ENCODE results near the gene PDGFB.

PDGFB gene

DNA sequence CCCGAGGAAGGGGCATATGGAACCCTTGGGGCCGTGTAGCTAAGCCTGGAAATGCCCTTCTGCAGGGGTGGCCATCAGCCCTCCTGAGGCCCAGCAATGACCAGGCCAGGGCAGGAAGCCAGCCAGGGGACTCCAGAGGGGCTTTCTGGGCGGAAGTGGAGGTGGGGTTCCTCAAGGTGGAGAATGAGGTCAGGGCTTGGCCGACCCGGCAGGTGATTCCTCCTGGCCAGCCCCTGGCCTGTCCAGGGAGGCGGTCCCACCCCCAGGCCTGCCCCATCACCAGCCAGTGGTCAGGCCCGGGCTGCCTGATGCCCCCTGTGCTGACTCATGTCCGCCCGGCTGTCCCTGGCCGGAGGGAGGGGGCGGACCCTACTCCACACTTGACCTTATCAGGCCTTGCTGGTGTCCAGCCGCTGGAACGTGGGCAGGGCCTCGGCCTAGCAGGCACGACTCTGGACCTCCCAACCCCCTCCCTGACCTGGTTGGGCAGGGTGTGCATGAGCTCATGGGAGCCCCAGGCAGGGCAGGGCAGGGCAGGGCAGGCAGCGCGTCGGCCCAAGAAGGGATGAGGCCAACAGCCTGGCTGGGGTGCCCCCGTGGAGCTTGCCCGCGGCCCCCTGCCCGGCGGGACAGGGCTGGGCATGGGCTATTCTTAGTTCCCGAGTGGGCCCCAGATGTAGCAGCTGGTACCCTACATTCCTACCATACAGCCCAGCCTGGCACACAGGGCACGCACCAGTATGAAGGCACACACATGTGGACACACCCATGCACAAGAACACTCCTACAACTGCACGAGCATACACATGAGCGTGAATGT lies 38.8 kb upstream of the PDGFB start:
- Mint-ChIP-seq H3K27me3 (peaks cover 52% of the 10 kb centered on the region), H3K9me3 (no peaks in the 10 kb centered on the region), H3K36me3 (no peaks in the 10 kb centered on the region), H3K4me3 (no peak overlapping the region), H3K27ac (no peak overlapping the region), H3K4me1 (no peaks in the 10 kb centered on the region)
- CTCF ChIA-PET = interaction anchor here (0.9 kb wide), 1 partner anchor 35 kb away, joined by 3 read pairs; no protein-coding TSS in a partner anchor
- DNase-seq = no peak

DNA sequence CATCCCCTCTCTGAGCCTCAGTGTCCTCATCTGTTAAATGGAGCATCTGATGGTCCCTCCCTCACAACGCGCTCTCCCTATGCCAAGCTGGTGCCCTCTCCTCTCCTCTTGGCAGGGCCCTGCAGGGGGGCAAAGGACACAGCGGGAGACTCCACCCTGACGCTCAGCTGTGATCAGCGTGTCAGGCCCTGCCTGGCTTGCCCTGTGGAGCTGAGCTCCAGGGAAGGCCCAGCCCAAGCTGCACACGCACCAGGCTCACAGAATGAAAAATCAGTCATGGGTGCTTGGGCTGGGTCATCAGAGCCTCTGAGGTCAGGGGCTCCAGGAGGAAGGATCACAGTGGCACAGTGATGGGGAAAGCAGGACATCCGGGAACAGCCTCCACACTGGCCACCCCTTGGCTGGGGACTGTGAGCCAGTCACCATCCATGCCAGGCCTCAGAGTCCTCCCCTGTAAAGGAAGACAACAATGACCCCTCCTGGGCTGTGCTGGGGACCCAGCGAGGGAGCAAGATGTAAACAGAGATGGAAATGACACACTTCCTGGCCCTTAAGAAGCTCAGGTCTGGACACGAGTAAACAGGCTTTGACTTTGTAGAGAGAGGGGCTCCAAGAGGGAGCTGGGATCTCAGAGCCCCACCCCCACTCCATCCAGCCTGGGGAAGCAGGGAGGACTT lies 38.0 kb upstream of the PDGFB start:
- Mint-ChIP-seq H3K9me3 (no peaks in the 10 kb centered on the region), H3K4me1 (no peaks in the 10 kb centered on the region), H3K4me3 (no peak overlapping the region), H3K36me3 (no peaks in the 10 kb centered on the region), H3K27me3 (peaks cover 54% of the 10 kb centered on the region), H3K27ac (no peak overlapping the region)
- no peak for DNase-seq
- CTCF ChIA-PET = interaction anchor here (0.9 kb wide), 1 partner anchor 36 kb away, joined by 3 read pairs; no protein-coding TSS in a partner anchor

DNA sequence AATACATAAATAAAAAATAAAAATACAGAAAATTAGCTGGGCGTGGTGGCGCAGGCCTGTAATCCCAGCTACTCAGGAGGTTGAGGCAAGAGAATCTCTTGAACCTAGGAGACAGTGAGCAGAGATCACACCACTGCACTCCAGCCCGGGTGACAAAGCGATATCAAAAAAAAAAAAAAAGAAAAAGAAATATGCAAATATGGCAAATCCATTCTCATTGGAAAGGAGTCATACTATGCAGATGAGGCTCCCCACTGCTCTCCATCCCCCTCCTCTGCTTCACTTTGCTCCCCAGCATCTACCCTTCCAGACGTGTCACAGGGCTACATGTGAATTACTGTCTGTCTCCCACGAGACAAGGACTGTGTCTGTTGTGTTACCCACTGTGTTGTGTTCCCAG lies 36.3 kb upstream of the PDGFB start:
- no peaks in the 10 kb centered on the region for H3K4me1 Mint-ChIP-seq
- peaks cover 4% of the 10 kb centered on the region for H3K9me3 Mint-ChIP-seq
- H3K4me3 Mint-ChIP-seq = no peak overlapping the region
- DNase-seq = no peak
- H3K27ac Mint-ChIP-seq = no peak overlapping the region
- CTCF ChIA-PET = no interaction called here
- H3K27me3 Mint-ChIP-seq = peaks cover 56% of the 10 kb centered on the region
- H3K36me3 Mint-ChIP-seq = no peaks in the 10 kb centered on the region

DNA sequence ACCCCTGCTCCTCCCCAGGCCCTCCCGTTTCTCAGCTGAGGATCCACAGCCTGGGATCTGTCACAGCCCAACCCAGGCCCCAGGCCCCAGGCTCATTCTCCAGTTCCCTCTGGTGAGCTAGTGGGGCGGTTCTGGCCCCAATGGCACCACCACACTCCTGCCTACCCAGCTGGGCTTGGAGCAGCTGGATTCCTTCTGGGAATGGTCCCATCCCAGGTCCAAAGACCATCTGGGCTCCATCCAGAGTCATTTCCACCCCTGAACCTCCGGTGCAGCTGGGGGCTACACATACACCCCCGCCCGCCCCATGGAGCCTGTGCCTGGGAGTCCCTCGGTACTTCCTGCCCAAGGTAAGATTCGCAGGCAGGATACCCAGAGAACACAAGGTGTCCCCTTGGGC lies 35.5 kb upstream of the PDGFB start:
- H3K4me3 Mint-ChIP-seq = no peak overlapping the region
- DNase-seq = no peak
- peaks cover 4% of the 10 kb centered on the region for H3K9me3 Mint-ChIP-seq
- H3K27ac Mint-ChIP-seq = no peak overlapping the region
- peaks cover 58% of the 10 kb centered on the region for H3K27me3 Mint-ChIP-seq
- H3K4me1 Mint-ChIP-seq = no peaks in the 10 kb centered on the region
- CTCF ChIA-PET = no interaction called here
- H3K36me3 Mint-ChIP-seq = no peaks in the 10 kb centered on the region

DNA sequence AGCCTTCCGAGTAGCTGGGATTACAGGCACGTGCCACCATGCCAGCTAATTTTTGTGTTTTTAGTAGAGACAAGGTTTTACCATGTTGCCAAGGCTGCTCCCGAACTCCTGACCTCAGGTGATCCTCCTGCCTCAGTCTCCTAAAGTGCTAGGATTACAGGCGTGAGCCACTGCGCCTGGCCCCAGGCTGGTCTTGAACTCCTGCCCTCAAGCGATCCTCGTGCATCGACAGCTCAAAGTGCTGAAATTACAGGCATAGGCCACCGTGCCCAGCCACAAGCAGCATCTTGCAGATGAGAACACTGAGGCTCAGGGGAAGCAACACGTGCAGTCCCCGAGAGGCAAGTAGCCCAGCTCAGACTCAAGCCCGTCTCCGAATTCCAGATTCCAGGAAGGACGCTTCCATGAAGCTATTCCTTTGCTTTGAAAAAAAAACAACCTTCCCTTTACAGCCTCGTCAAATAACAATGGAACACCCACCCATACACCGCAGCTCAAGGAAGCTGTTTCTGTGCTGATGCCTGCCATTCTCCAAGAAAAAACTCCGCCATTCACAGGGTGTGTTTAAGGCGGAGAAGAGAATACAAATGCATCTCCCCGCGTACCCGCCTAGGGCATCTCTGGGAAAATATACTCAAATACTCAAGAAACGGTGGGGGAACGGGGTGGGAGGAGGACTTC lies 34.5 kb upstream of the PDGFB start:
- Mint-ChIP-seq H3K27ac (no peak overlapping the region), H3K9me3 (peaks cover 4% of the 10 kb centered on the region), H3K4me3 (no peak overlapping the region), H3K36me3 (no peaks in the 10 kb centered on the region), H3K4me1 (no peaks in the 10 kb centered on the region), H3K27me3 (peaks cover 58% of the 10 kb centered on the region)
- no peak for DNase-seq
- CTCF ChIA-PET = no interaction called here

DNA sequence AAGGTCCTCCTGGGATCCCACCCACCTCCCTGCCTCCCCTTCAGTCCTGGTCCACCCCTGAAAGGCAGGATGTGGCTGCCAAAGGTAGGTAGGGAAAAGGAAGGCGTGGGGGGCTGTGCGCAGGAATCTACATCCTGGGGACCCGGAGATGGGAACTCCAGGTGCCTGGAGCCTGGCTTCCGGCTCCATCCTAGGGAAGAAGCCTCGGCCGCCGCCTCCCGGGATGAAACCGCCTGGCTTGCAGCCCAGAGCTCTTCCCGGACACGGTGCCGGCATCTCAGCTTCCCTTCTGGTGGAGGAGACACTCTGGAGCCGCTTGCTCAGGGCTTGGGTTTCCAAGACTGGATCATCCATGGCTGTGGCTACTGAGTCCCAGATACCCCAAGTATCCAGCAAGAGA lies 33.3 kb upstream of the PDGFB start:
- H3K36me3 Mint-ChIP-seq = no peaks in the 10 kb centered on the region
- no peak overlapping the region for H3K4me3 Mint-ChIP-seq
- H3K27me3 Mint-ChIP-seq = peaks cover 63% of the 10 kb centered on the region
- H3K27ac Mint-ChIP-seq = no peak overlapping the region
- H3K4me1 Mint-ChIP-seq = no peaks in the 10 kb centered on the region
- CTCF ChIA-PET = no interaction called here
- peaks cover 4% of the 10 kb centered on the region for H3K9me3 Mint-ChIP-seq
- DNase-seq = no peak

DNA sequence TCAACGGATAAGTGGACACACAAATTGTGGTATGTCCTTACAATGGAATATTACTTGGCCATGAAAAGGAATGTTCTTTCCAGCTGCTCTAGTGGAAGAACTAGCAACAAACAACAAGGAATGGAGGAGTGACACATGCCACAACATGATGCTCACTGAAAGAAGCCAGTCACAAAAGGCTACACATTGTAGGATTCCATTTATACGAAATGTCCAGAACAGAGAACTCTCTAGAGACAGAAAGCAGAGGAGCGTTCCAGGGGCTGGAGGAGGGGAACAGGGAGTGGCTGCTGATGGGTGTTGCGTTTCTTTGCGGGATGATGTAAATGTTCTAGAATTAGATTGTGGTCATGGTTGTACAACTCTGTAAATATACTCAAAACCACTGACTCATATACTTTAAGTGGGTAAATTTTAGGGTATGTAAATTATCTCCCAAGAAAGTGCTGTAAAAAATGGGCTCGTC lies 32.4 kb upstream of the PDGFB start:
- no peaks in the 10 kb centered on the region for H3K36me3 Mint-ChIP-seq
- H3K4me3 Mint-ChIP-seq = no peak overlapping the region
- DNase-seq = no peak
- H3K27me3 Mint-ChIP-seq = peaks cover 63% of the 10 kb centered on the region
- no peak overlapping the region for H3K27ac Mint-ChIP-seq
- no peaks in the 10 kb centered on the region for H3K4me1 Mint-ChIP-seq
- peaks cover 4% of the 10 kb centered on the region for H3K9me3 Mint-ChIP-seq
- CTCF ChIA-PET = no interaction called here

DNA sequence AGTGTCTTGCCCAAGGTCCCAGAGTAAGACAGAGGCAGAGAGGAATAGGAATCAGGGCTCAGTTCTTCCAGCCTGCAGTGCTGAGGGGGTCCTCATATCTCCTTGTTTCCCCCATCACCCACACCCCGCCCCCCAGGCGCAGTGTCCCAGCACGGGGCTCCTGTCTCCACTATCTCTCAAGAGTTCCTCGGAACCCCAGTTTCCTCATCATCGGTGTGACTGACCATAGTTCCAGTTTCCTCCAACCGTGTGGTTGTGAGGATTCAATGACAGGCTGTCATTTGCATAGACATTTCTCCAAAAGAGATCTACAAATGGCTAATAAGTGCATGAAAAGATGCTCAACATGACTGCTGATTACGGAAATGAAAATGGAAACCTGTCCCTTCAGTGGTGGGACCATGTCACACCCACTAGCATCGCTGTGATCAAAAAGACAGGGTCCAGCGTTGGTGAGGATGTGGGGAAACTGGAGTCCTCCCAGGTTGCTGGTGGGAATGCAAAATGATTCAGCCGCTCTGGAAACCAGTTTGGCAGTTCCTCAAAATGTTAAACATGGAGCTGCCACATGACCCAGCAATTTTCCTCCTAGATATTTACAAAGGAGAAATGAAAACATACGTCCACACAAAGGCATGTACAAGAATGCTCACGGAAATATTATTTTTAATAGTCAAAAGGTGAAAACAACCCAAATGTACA lies 31.8 kb upstream of the PDGFB start:
- DNase-seq = no peak
- Mint-ChIP-seq H3K27ac (no peak overlapping the region), H3K4me3 (no peak overlapping the region), H3K36me3 (no peaks in the 10 kb centered on the region), H3K9me3 (peaks cover 4% of the 10 kb centered on the region), H3K27me3 (peaks cover 63% of the 10 kb centered on the region), H3K4me1 (no peaks in the 10 kb centered on the region)
- CTCF ChIA-PET = no interaction called here

DNA sequence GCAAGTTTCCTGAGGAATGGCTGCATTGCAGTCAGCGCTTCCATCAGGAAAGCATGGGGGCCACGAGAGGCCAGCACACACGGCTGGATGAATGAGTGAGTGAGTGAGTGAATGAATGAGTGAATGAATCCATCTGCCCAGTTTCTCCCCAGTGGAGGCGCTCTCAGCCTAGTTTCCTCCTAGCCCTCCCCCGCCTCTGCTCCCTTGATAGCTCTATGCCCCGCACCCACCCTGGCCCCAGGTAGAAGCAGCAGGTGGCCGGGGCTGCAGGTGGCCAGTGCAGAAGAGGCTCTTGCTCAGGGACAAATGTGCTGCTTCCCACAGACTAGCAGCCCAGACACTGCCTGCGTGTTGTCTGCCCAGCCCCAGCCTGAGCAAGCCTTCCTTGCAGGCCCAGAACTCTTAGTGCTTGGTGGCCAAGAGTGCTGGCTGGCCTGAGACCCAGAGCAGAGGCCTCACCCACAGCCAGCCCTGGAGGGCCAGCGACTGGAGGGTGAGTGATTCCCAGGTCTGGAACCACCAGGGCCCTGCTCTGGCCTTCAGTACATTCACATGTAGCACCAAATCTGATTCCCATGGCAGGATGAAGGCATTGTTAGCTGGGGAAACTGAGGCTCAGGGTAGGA lies 31.1 kb upstream of the PDGFB start:
- Mint-ChIP-seq H3K4me3 (no peak overlapping the region), H3K9me3 (peaks cover 4% of the 10 kb centered on the region), H3K27ac (peak overlapping the region; percentile 11), H3K27me3 (peaks cover 68% of the 10 kb centered on the region), H3K36me3 (no peaks in the 10 kb centered on the region), H3K4me1 (no peaks in the 10 kb centered on the region)
- CTCF ChIA-PET = interaction anchor here (0.9 kb wide), 1 partner anchor 31 kb away, joined by 3 read pairs; no protein-coding TSS in a partner anchor
- no peak for DNase-seq

DNA sequence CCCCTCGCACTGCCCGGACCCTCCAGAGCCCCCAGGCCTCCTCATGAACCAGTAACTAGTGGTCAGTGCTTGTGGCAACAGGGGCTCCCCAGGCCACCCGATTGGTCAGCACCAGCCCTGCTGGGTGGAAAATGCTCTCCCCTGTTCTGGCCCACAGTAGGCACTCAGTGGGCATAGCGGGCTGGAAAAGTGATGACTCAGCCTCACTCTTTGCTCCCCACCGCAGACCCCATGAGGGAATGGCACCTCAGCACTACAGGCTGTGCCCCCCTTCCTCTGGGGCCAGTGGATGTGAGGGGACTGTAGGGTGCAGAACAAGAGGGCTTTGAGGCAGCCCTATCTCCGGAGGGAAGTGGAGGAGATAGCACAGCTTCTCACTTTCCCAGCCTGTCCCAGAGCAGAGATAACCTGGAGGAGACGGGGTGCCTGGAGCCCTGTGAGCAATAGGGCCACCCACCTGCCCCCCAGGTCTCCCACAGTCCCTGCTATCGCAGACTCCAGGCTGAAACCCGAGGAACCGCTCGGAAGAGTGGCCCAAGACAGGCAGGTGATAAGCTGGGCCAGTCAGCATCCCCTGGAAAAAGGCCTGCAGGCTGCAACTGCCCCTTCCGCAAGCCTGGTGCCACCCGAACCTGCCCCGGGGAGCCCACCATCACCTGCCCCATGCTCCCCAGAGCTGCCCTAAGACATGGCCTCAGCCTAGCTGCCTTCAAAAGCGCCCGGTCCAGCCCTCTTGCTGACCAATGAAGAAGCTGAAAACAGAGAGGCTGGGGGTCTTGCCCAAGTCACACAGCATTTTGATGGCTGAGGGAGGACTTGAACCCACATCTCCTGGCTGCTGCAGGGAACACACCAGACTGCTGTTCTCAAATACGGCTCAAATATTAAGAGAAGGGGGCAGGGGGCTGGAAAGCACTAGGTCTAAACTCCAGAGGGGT lies 29.4 kb upstream of the PDGFB start:
- H3K9me3 Mint-ChIP-seq = peaks cover 4% of the 10 kb centered on the region
- H3K27me3 Mint-ChIP-seq = peaks cover 56% of the 10 kb centered on the region
- CTCF ChIA-PET = no interaction called here
- H3K4me1 Mint-ChIP-seq = no peaks in the 10 kb centered on the region
- H3K4me3 Mint-ChIP-seq = no peak overlapping the region
- H3K27ac Mint-ChIP-seq = no peak overlapping the region
- no peak for DNase-seq
- no peaks in the 10 kb centered on the region for H3K36me3 Mint-ChIP-seq

DNA sequence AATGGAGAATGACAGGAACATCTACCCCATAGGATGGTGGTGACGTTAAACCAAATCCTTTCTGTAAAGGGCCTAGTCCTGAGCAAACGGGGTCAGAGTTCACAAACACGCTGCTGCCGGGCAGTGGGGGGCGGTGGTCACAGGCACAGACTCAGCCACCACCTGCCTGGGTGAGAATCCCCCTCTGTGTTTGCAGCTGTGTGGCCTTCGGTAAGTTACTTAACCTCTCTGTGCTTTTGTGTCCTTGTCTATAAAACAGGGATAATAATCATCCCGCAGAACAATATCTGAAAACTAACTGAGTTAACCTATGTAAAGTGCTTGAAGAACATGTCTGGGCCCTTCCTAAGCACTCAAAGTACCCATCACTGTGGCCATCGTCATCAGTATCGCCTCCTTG lies 26.0 kb upstream of the PDGFB start:
- H3K27me3 Mint-ChIP-seq = peaks cover 39% of the 10 kb centered on the region
- H3K36me3 Mint-ChIP-seq = no peaks in the 10 kb centered on the region
- CTCF ChIA-PET = no interaction called here
- H3K4me3 Mint-ChIP-seq = no peak overlapping the region
- no peak overlapping the region for H3K27ac Mint-ChIP-seq
- H3K4me1 Mint-ChIP-seq = peaks cover 6% of the 10 kb centered on the region
- DNase-seq = no peak
- no peaks in the 10 kb centered on the region for H3K9me3 Mint-ChIP-seq

DNA sequence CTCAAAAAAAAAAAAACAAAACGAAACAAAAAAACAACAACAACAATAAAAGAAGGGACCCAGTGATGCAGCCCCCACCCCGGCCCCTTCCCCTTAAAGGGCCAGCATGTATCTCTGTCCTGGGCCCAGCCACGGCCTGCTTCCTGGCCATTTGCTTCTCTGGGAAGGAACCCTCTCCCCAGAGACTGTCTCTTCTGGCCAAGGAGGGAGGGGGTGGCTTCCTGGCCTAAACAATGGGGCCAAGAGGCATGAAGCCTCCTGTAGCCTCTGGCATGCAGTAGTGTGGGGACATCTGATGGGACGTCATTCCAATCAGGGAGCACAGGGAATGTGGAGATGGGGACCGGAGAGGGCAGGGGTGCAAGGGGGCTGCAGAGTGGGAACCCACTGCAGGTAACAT lies 25.5 kb upstream of the PDGFB start:
- CTCF ChIA-PET = no interaction called here
- peaks cover 34% of the 10 kb centered on the region for H3K27me3 Mint-ChIP-seq
- H3K4me1 Mint-ChIP-seq = peaks cover 6% of the 10 kb centered on the region
- no peak overlapping the region for H3K27ac Mint-ChIP-seq
- H3K9me3 Mint-ChIP-seq = no peaks in the 10 kb centered on the region
- H3K4me3 Mint-ChIP-seq = no peak overlapping the region
- no peak for DNase-seq
- no peaks in the 10 kb centered on the region for H3K36me3 Mint-ChIP-seq

DNA sequence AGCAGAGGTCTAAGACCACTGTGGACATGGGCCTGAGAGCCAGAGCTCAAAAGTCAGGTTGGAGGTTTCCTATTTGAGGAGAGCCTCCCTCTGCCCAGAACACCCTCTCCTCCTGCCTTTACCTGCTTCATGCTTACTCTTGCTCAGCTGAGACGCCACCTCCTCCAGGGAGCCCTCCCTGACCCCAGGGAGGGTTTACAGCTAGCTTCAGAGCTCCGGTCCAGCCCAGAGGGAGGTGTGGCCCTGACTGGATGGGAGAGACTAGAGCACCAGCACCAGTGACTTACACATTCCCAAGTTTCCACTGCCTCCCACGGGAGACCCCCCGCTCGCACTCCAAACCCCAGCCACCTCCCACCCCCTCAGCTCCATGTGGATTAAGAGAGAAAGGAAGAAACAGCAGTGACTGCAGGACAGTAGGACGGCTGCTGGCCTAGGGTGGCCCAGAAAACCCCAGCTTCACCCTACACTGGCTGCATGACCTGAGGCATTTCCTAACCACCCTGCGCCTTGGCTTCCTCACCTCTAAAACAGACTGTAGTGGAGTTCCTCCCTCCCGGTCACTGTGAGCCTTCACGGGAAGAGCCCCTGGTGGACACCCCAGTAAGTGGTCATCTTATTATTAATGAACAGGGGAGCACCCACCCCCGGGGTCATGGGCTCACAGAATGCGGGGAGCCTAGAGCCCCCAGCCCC lies 24.5 kb upstream of the PDGFB start:
- Mint-ChIP-seq H3K27ac (no peak overlapping the region), H3K36me3 (no peaks in the 10 kb centered on the region), H3K4me1 (peaks cover 6% of the 10 kb centered on the region), H3K9me3 (no peaks in the 10 kb centered on the region), H3K27me3 (peaks cover 36% of the 10 kb centered on the region), H3K4me3 (no peak overlapping the region)
- CTCF ChIA-PET = no interaction called here
- no peak for DNase-seq

Data from activated naive CD4-positive, alpha-beta T cell treated with anti-CD3 and anti-CD28 coated beads, Interleukin-2, amount 10 ng/mL, durations not matched to agents 7 days and 5 days (primary cell).